ENCODE measurements around the gene GMPS. TPM values are rescaled to one million over a fixed set of nuclear protein-coding genes. Genes with fewer than 3 reads are reported as not detected.
"Not testable (repeated sequence)": the region's sequence is repeated elsewhere in the genome, so short reads cannot be mapped to it uniquely, and the experiment has no call there.

The GMPS gene
- total RNA-seq = 10 to 100 TPM; 30.0 to 46.4 (median 37.6) TPM

GRCh38 chr3:155870133-155870944 is at the start of gene GMPS:
GMPS (plus strand) TSS chr3:155870650; CDS start chr3:155870871, 221 bp downstream.
- DNase-seq (ENCODE audit: low spot score in 2 of 2) = peak; percentile 89 to 98
- intact Hi-C loops (cut with DNase I; ENCODE audit: low total_unique reads) = no loop called here
- WGBS, 2 donors = 1% methylated on average over 47 to 48 of the region's 83 CpGs
- H3K4me3 ChIP-seq (ENCODE audit: low read depth, poor library complexity, severe bottlenecking) = peak within 1 kb of the TSS; percentile 99
- TF ChIP-seq POLR2A (IDR thresholded peaks at IDR 0.05) (no peak), CTCF (IDR thresholded peaks at IDR 0.05) (no peak)

- intact Hi-C loops (cut with DNase I; ENCODE audit: low total_unique reads); H3K4me3 ChIP-seq (ENCODE audit: low read depth, poor library complexity, severe bottlenecking); DNase-seq (ENCODE audit: low spot score in 2 of 2): not testable (repeated sequence)
- WGBS, 2 donors = 96 to 97% methylated on average over 13 of the region's 13 CpGs
These were observed 41.9 kb upstream of the GMPS start for GRCh38 chr3:155828490-155829098.

- 84 to 91% methylated on average over 9 of the region's 9 CpGs for WGBS, 2 donors
- TF ChIP-seq CTCF (IDR thresholded peaks at IDR 0.05) (no peak), POLR2A (IDR thresholded peaks at IDR 0.05) (no peak)
- DNase-seq (ENCODE audit: low spot score in 2 of 2) = no peak
- H3K4me3 ChIP-seq (ENCODE audit: low read depth, poor library complexity, severe bottlenecking) = no peak overlapping the region
- intact Hi-C loops (cut with DNase I; ENCODE audit: low total_unique reads) = no loop called here
These were observed 34.9 kb upstream of the GMPS start for GRCh38 chr3:155835341-155836071.

GRCh38 chr3:155843569-155843968 is 26.9 kb upstream of the GMPS start:
- intact Hi-C loops (cut with DNase I; ENCODE audit: low total_unique reads) = no loop called here
- TF ChIP-seq POLR2A (IDR thresholded peaks at IDR 0.05) (no peak), CTCF (IDR thresholded peaks at IDR 0.05) (no peak)
- 54 to 56% methylated on average over 1 of the region's 1 CpG for WGBS, 2 donors
- no peak overlapping the region for H3K4me3 ChIP-seq (ENCODE audit: low read depth, poor library complexity, severe bottlenecking)
- DNase-seq (ENCODE audit: low spot score in 2 of 2) = no peak

- H3K4me3 ChIP-seq (ENCODE audit: low read depth, poor library complexity, severe bottlenecking) = no peak overlapping the region
- DNase-seq (ENCODE audit: low spot score in 2 of 2) = no peak
- no peak for TF ChIP-seq POLR2A (IDR thresholded peaks at IDR 0.05)
- no peak for TF ChIP-seq CTCF (IDR thresholded peaks at IDR 0.05)
- 77 to 78% methylated on average over 3 of the region's 3 CpGs for WGBS, 2 donors
- intact Hi-C loops (cut with DNase I; ENCODE audit: low total_unique reads) = no loop called here
These were observed 24.3 kb upstream of the GMPS start for GRCh38 chr3:155846119-155846518.

GRCh38 chr3:155847993-155848392 is 22.5 kb upstream of the GMPS start:
- DNase-seq (ENCODE audit: low spot score in 2 of 2) = no peak
- H3K4me3 ChIP-seq (ENCODE audit: low read depth, poor library complexity, severe bottlenecking) = no peak overlapping the region
- TF ChIP-seq CTCF (IDR thresholded peaks at IDR 0.05) = no peak
- no peak for TF ChIP-seq POLR2A (IDR thresholded peaks at IDR 0.05)
- intact Hi-C loops (cut with DNase I; ENCODE audit: low total_unique reads) = no loop called here
- WGBS, 2 donors = 95 to 97% methylated on average over 3 of the region's 3 CpGs

GRCh38 chr3:155849404-155849803 is 21.0 kb upstream of the GMPS start:
- WGBS, 2 donors = 87 to 92% methylated on average over 3 of the region's 3 CpGs
- intact Hi-C loops (cut with DNase I; ENCODE audit: low total_unique reads); H3K4me3 ChIP-seq (ENCODE audit: low read depth, poor library complexity, severe bottlenecking); DNase-seq (ENCODE audit: low spot score in 2 of 2): not testable (repeated sequence)
